ENCODE measurements around the gene ASIC4. TPM values are rescaled to one million over a fixed set of nuclear protein-coding genes. Genes with fewer than 3 reads are reported as not detected.
A peak's percentile ranks its signal among the peaks of the same experiment; 100 is the strongest.

Gene ASIC4
- 0.39 and 0.73 TPM in 2 replicates for total RNA-seq (2014; rRNA removed; shearing (Covaris generic))
- total RNA-seq (2022) = 0.74 and 0.96 TPM in 2 replicates
- percentile 17 among the genes with signal in this experiment for Bru-seq, nascent RNA
- BruChase-seq, experiment 1, labeled RNA remaining after a 6-hour chase = percentile 21 among the genes with signal in this experiment
- percentile 27 among the genes with signal in this experiment for BruChase-seq, experiment 2, labeled RNA remaining after a 2-hour chase
- long read RNA-seq = 0 reads

- Histone ChIP-seq H3K4me1 (ENCODE audit: insufficient read depth, low read length, poor library complexity, severe bottlenecking) (peaks cover 3% of the 10 kb centered on the region), H2AFZ (ENCODE audit: low read length) (no peak within 1 kb of the TSS)
- POLR2A ChIA-PET = no interaction called here
Observed at GRCh38 chr2:219514196-219514761, at the start of gene ASIC4. ASIC4 (plus strand) TSS chr2:219514482; CDS start chr2:219514725, 243 bp downstream.

GRCh38 chr2:219465659-219466561 is 48.4 kb upstream of the ASIC4 start:
- H3K79me2 ChIP-seq (ENCODE audit: insufficient read depth, low read depth, low read length) = no peaks in the 10 kb centered on the region
- BruUV-seq (replicated peaks) = no TSS peak
- CTCF ChIA-PET (ENCODE audit: unreplicated experiment) = no interaction called here

More at GRCh38 chr2:219514196-219514761, at the start of gene ASIC4:
- no peaks in the 10 kb centered on the region for H3K36me3 ChIP-seq (ENCODE audit: insufficient read depth, low read length)
- no peak within 1 kb of the TSS for H3K4me3 ChIP-seq (ENCODE audit: low read depth, low read length, poor library complexity, severe bottlenecking)
- BruUV-seq (replicated peaks) = no TSS peak
- TF ChIP-seq CTCF (conservative IDR thresholded peaks at IDR 0.05; ENCODE audit: low read length) = no peak
- no peak for TF ChIP-seq EZH2phosphoT487 (IDR thresholded peaks at IDR 0.05; ENCODE audit: borderline replicate concordance, low read depth, low read length)
- H3K4me2 ChIP-seq (ENCODE audit: low read length) = no peak within 1 kb of the TSS
- no peaks in the 10 kb centered on the region for H3K9me3 ChIP-seq (ENCODE audit: low read length)
- no peak within 1 kb of the TSS for H3K27ac ChIP-seq (ENCODE audit: low read depth, low read length, poor library complexity, severe bottlenecking)
- H4K20me1 ChIP-seq (ENCODE audit: insufficient read depth, low read length) = no peaks in the 10 kb centered on the region
- DNase-seq (ENCODE audit: low spot score) = no peak
- no peaks in the 10 kb centered on the region for H3K9me2 ChIP-seq (ENCODE audit: insufficient read depth, low read length)
- intact Hi-C loops (cut with micrococcal nuclease; ENCODE audit: unreplicated experiment) = no loop called here
- CTCF ChIA-PET (ENCODE audit: unreplicated experiment) = no interaction called here
- H3K79me2 ChIP-seq (ENCODE audit: insufficient read depth, low read depth, low read length) = no peaks in the 10 kb centered on the region

More at GRCh38 chr2:219465659-219466561, 48.4 kb upstream of the ASIC4 start:
- POLR2A ChIA-PET = no interaction called here
- no peak overlapping the region for H2AFZ ChIP-seq (ENCODE audit: low read length)
- no peak overlapping the region for H3K27ac ChIP-seq (ENCODE audit: low read depth, low read length, poor library complexity, severe bottlenecking)
- DNase-seq (ENCODE audit: low spot score) = no peak
- H3K4me1 ChIP-seq (ENCODE audit: insufficient read depth, low read length, poor library complexity, severe bottlenecking) = peaks cover 2% of the 10 kb centered on the region
- H4K20me1 ChIP-seq (ENCODE audit: insufficient read depth, low read length) = no peaks in the 10 kb centered on the region
- H3K36me3 ChIP-seq (ENCODE audit: insufficient read depth, low read length) = no peaks in the 10 kb centered on the region
- no peak overlapping the region for H3K4me2 ChIP-seq (ENCODE audit: low read length)
- intact Hi-C loops (cut with micrococcal nuclease; ENCODE audit: unreplicated experiment) = no loop called here
- H3K9me2 ChIP-seq (ENCODE audit: insufficient read depth, low read length) = no peaks in the 10 kb centered on the region
- no peak overlapping the region for H3K4me3 ChIP-seq (ENCODE audit: low read depth, low read length, poor library complexity, severe bottlenecking)
- H3K9me3 ChIP-seq (ENCODE audit: low read length) = no peaks in the 10 kb centered on the region
- TF ChIP-seq CTCF (conservative IDR thresholded peaks at IDR 0.05; ENCODE audit: low read length) (no peak), EZH2phosphoT487 (IDR thresholded peaks at IDR 0.05; ENCODE audit: borderline replicate concordance, low read depth, low read length) (no peak)

Measured in OCI-LY7 (cell line).